Measurements from ENCODE around the gene BACE1. TPM values are rescaled to one million over a fixed set of nuclear protein-coding genes. Genes with fewer than 3 reads are reported as not detected.
"Not testable (repeated sequence)": the region's sequence is repeated elsewhere in the genome, so short reads cannot be mapped to it uniquely, and the experiment has no call there.

The BACE1 gene
- total RNA-seq, 1 experiment from 2014 or later = 8.5 TPM

- DNase-seq (ENCODE audit: low spot score) = peak; percentile 93
- peak; percentile 97 for ATAC-seq
- Mint-ChIP-seq H3K4me1 (no peaks in the 10 kb centered on the region), H3K27me3 (ENCODE audit: low read depth) (no peaks in the 10 kb centered on the region; the same call in 1 of the 2 replicates), H3K9me3 (no peaks in the 10 kb centered on the region), H3K27ac (no peak within 1 kb of the TSS; the same call in 1 of the 2 replicates), H3K4me3 (no peak within 1 kb of the TSS), H3K36me3 (no peaks in the 10 kb centered on the region)
- TF ChIP-seq FOXK1 (CRISPR knock-in tag; IDR thresholded peaks at IDR 0.05) (peak; percentile 66; the same call in 1 of the 2 replicates), E2F4 (CRISPR knock-in tag; IDR thresholded peaks at IDR 0.05; ENCODE audit: borderline replicate concordance, low read depth) (no peak), NFYB (CRISPR knock-in tag; conservative IDR thresholded peaks at IDR 0.05; ENCODE audit: low read depth) (peak; percentile 97), MLX (CRISPR knock-in tag; IDR thresholded peaks at IDR 0.05) (no peak), SP1 (CRISPR knock-in tag; conservative IDR thresholded peaks at IDR 0.05) (peak; percentile 88), ZNF138 (CRISPR knock-in tag; conservative IDR thresholded peaks at IDR 0.05) (no peak), ZMAT4 (CRISPR knock-in tag; IDR thresholded peaks at IDR 0.05) (0 out of 2 replicates have a peak, but pooled peaks have one; percentile 37), GRHL2 (CRISPR knock-in tag; IDR thresholded peaks at IDR 0.05; ENCODE audit: insufficient replicate concordance, severe bottlenecking) (no peak), GABPB1 (CRISPR knock-in tag; IDR thresholded peaks at IDR 0.05) (peak; percentile 80)
- POLR2A ChIA-PET = interaction anchor here (0.6 to 1.1 kb wide), 4 partner anchors 9 to 549 kb away, joined by 3 to 7 read pairs (median 4); no protein-coding TSS in a partner anchor
- CTCF ChIA-PET = interaction anchor here (0.6 to 2.2 kb wide), 15 partner anchors 10 to 489 kb away, joined by 3 to 19 read pairs (median 4); partner anchors contain the start of genes BACE1, PCSK7 and RNF214
Measured at GRCh38 chr11:117327567-117328374, 11.7 kb upstream of the BACE1 start, which contains the start of gene CEP164. CEP164 (plus strand) TSS chr11:117327854; CDS start chr11:117338587, 10,733 bp downstream.

GRCh38 chr11:117327255-117327566 is 11.2 kb upstream of the BACE1 start:
- H3K27ac Mint-ChIP-seq; H3K4me3 Mint-ChIP-seq; H3K27me3 Mint-ChIP-seq (ENCODE audit: low read depth); H3K36me3 Mint-ChIP-seq; H3K9me3 Mint-ChIP-seq; DNase-seq (ENCODE audit: low spot score); H3K4me1 Mint-ChIP-seq; ATAC-seq: not testable (repeated sequence)
- ChIA-PET CTCF (interaction anchor here (0.5 to 2.2 kb wide), 11 partner anchors 12 to 482 kb away, joined by 3 to 19 read pairs (median 5); partner anchors contain the start of genes BACE1, PCSK7 and RNF214), POLR2A (interaction anchor here (0.6 to 1.0 kb wide), 3 partner anchors 12 to 550 kb away, joined by 3 to 7 read pairs (median 3); no protein-coding TSS in a partner anchor)

GRCh38 chr11:117319214-117319840 is 3.3 kb upstream of the BACE1 start:
- POLR2A ChIA-PET = interaction anchor here (1.4 kb wide), 1 partner anchor 9 kb away, joined by 5 read pairs; the partner anchor contains the start of gene CEP164
- H3K27ac Mint-ChIP-seq = no peak overlapping the region; the same call in 1 of the 2 replicates
- H3K36me3 Mint-ChIP-seq = no peaks in the 10 kb centered on the region
- ATAC-seq (no peak), DNase-seq (ENCODE audit: low spot score) (no peak)
- H3K27me3 Mint-ChIP-seq (ENCODE audit: low read depth) = peaks cover 2% of the 10 kb centered on the region
- H3K9me3 Mint-ChIP-seq = no peaks in the 10 kb centered on the region
- CTCF ChIA-PET = no interaction called here
- H3K4me1 Mint-ChIP-seq = peaks cover 12% of the 10 kb centered on the region
- H3K4me3 Mint-ChIP-seq = no peak overlapping the region
- no peak for TF ChIP-seq ZNF425 (CRISPR knock-in tag; conservative IDR thresholded peaks at IDR 0.05)
- TF ChIP-seq JUN (CRISPR knock-in tag; IDR thresholded peaks at IDR 0.05) = no peak
- TF ChIP-seq AFF4 (CRISPR knock-in tag; IDR thresholded peaks at IDR 0.05; ENCODE audit: borderline replicate concordance) = no peak
- TF ChIP-seq ZNF671 (CRISPR knock-in tag; IDR thresholded peaks at IDR 0.05) = no peak
- no peak for TF ChIP-seq CDX4 (CRISPR knock-in tag; IDR thresholded peaks at IDR 0.05; ENCODE audit: borderline replicate concordance)

Measured in WTC11 (cell line).